IMR-90 (cell line): ENCODE results near the gene CGNL1. TPM values are rescaled to one million over a fixed set of nuclear protein-coding genes. Genes with fewer than 3 reads are reported as not detected.

Experiments
- ATAC-seq: fragments of 200-7000 bp; cut with Tn5 transposase; 2 replicates; pipeline ENCODE4 v1.9.1; 2020; ENCODE audit warnings: low read depth, mild to moderate bottlenecking, moderate library complexity
- BruUV-seq: library from RNA; stranded (reverse); fragments of 400-500 nt; replicated peaks from 2 replicates; lab custom pipeline; 2021; lab: Mats Ljungman, UMichigan
- CTCF ChIA-PET: fragments of 300-600 bp; formaldehyde crosslinking; extraction: SDS; loops from one replicate; lab custom pipeline; 2021; ENCODE audit warnings: antibody characterized with exemption; lab: Yijun Ruan, JAX
- POLR2A ChIA-PET: fragments of 300-600 bp; sonication (Branson Sonifier 250); formaldehyde crosslinking; loops from one replicate; lab custom pipeline; 2022; ENCODE audit warnings: antibody characterized with exemption; ENCODE audit not compliant: unreplicated experiment; lab: Charles Lee
- DNase-seq: peaks from one replicate; pipeline ENCODE4 v3.0.0; 2013
- H2AFZ ChIP-seq: replicated peaks from 2 replicates; pipeline ENCODE3; 2013; ENCODE audit warnings: low read length, mild to moderate bottlenecking; ENCODE audit not compliant: poor library complexity
- H2AK5ac ChIP-seq: 2 replicates; pipeline ENCODE4 v1.6.1; 2013; ENCODE audit warnings: low read depth, low read length, inconsistent platforms
- H2AK9ac ChIP-seq: replicated peaks from 2 replicates; pipeline ENCODE3; 2013; ENCODE audit warnings: mild to moderate bottlenecking, low read depth, low read length, moderate library complexity; ENCODE audit not compliant: poor library complexity
- H2BK120ac ChIP-seq: 2 replicates; pipeline ENCODE4 v1.6.1; 2013; ENCODE audit warnings: low read depth, low read length, inconsistent platforms
- H2BK15ac ChIP-seq: 3 replicates; pipeline ENCODE4 v1.6.1; 2013; ENCODE audit warnings: low read depth, low read length, inconsistent platforms
- H2BK20ac ChIP-seq: 2 replicates; pipeline ENCODE4 v1.6.1; 2013; ENCODE audit warnings: low read depth, mild to moderate bottlenecking, inconsistent platforms, low read length, moderate library complexity
- H2BK5ac ChIP-seq: 2 replicates; pipeline ENCODE4 v1.6.1; 2013; ENCODE audit warnings: mild to moderate bottlenecking, low read depth, low read length, inconsistent platforms; ENCODE audit not compliant: poor library complexity, severe bottlenecking
- H3K14ac ChIP-seq: replicated peaks from 2 replicates; pipeline ENCODE4 v1.6.1; 2013; ENCODE audit warnings: low read depth, low read length, inconsistent platforms
- H3K18ac ChIP-seq: 2 replicates; pipeline ENCODE4 v1.6.1; 2013; ENCODE audit warnings: low read depth, low read length, control low read depth
- H3K23ac ChIP-seq: 2 replicates; pipeline ENCODE4 v1.6.1; 2013; ENCODE audit warnings: low read depth, low read length, inconsistent platforms
- H3K27ac ChIP-seq: 2 replicates; pipeline ENCODE4 v1.5.1; 2013; ENCODE audit warnings: mild to moderate bottlenecking, control low read depth, low read length; ENCODE audit not compliant: insufficient read depth
- H3K27me3 ChIP-seq: 2 replicates; pipeline ENCODE4 v1.6.1; 2013; ENCODE audit warnings: low read length; ENCODE audit not compliant: control insufficient read depth, insufficient read depth
- H3K36me3 ChIP-seq: 2 replicates; pipeline ENCODE4 v1.6.1; 2013; ENCODE audit warnings: low read length, mixed read lengths; ENCODE audit not compliant: control insufficient read depth, insufficient read depth
- H3K4ac ChIP-seq: 2 replicates; pipeline ENCODE4 v1.6.1; 2013; ENCODE audit warnings: low read depth, low read length, inconsistent platforms
- H3K4me1 ChIP-seq: 2 replicates; pipeline ENCODE4 v1.6.1; 2013; ENCODE audit warnings: low read length, mixed read lengths; ENCODE audit not compliant: control insufficient read depth, insufficient read depth
- H3K4me2 ChIP-seq: 2 replicates; pipeline ENCODE4 v1.6.1; 2013; ENCODE audit warnings: low read depth, mild to moderate bottlenecking, control low read depth, low read length, moderate library complexity
- H3K4me3 ChIP-seq: 2 replicates; pipeline ENCODE4 v1.5.1; 2013; ENCODE audit warnings: low read depth, mild to moderate bottlenecking, control low read depth, low read length, moderate library complexity; ENCODE audit not compliant: insufficient read depth
- H3K56ac ChIP-seq: 2 replicates; pipeline ENCODE4 v1.6.1; 2013; ENCODE audit warnings: low read length, inconsistent platforms; ENCODE audit not compliant: insufficient read depth; ENCODE audit errors: extremely low read depth
- H3K79me1 ChIP-seq, 2 experiments: 2 replicates each; pipeline ENCODE4 v1.6.1; 2013; ENCODE audit warnings: low read length in 2 of 2, inconsistent platforms in 1 of 2, low read depth in 1 of 2
- H3K9ac ChIP-seq: 2 replicates; pipeline ENCODE4 v1.6.1; 2013; ENCODE audit warnings: low read depth, low read length, control low read depth
- H3K9me1 ChIP-seq: 2 replicates; pipeline ENCODE4 v1.6.1; 2013; ENCODE audit warnings: low read length, inconsistent platforms; ENCODE audit not compliant: insufficient read depth
- H3K9me3 ChIP-seq: 2 replicates; pipeline ENCODE4 v1.6.1; 2013; ENCODE audit warnings: low read length; ENCODE audit not compliant: control insufficient read depth, insufficient read depth
- H4K20me1 ChIP-seq: 2 replicates; pipeline ENCODE4 v1.6.1; 2013; ENCODE audit warnings: low read length, inconsistent platforms; ENCODE audit not compliant: insufficient read depth
- H4K5ac ChIP-seq: 2 replicates; pipeline ENCODE4 v1.6.1; 2013; ENCODE audit warnings: mild to moderate bottlenecking, low read depth, low read length, control low read depth
- H4K8ac ChIP-seq, 2 experiments: 2 replicates each; pipeline ENCODE4 v1.6.1; 2013; ENCODE audit warnings: low read depth in 2 of 2, low read length in 2 of 2, control low read depth in 1 of 2, inconsistent platforms in 1 of 2
- H4K91ac ChIP-seq: 2 replicates; pipeline ENCODE4 v1.6.1; 2013; ENCODE audit warnings: low read depth, low read length, inconsistent platforms; ENCODE audit not compliant: insufficient read depth
- BHLHE40 ChIP-seq: fragments of 150-350 bp; IDR thresholded peaks from 2 replicates; pipeline ENCODE4 v1.6.1; 2016; ENCODE audit warnings: mild to moderate bottlenecking, low read depth, low read length
- CHD1 ChIP-seq: IDR thresholded peaks from 2 replicates; pipeline ENCODE4 v1.6.1; 2012; ENCODE audit warnings: low read depth, low read length, improper control_type of control experiment
- FOS ChIP-seq: fragments of 150-350 bp; IDR thresholded peaks from 2 replicates; pipeline ENCODE4 v1.6.1; 2016; ENCODE audit warnings: low read depth, low read length
- MAFK ChIP-seq: IDR thresholded peaks from 2 replicates; pipeline ENCODE4 v1.6.1; 2012; ENCODE audit warnings: low read depth, low read length, improper control_type of control experiment
- MAZ ChIP-seq: IDR thresholded peaks from 2 replicates; pipeline ENCODE4 v1.6.1; 2012; ENCODE audit warnings: low read depth, mild to moderate bottlenecking, low read length, improper control_type of control experiment, moderate library complexity, borderline replicate concordance
- NFE2L2 ChIP-seq: fragments of 150-350 bp; IDR thresholded peaks from 2 replicates; pipeline ENCODE4 v1.6.1; 2016; ENCODE audit warnings: low read depth, mild to moderate bottlenecking, low read length
- POLR2A ChIP-seq: IDR thresholded peaks from 2 replicates; pipeline ENCODE4 v1.6.1; 2012; ENCODE audit warnings: mild to moderate bottlenecking, low read depth, low read length
- RAD21 ChIP-seq: IDR thresholded peaks from 2 replicates; pipeline ENCODE4 v1.6.1; 2012; ENCODE audit warnings: low read length, improper control_type of control experiment
- RFX5 ChIP-seq: IDR thresholded peaks from 2 replicates; pipeline ENCODE4 v1.8.0; 2012; ENCODE audit warnings: low read depth, mild to moderate bottlenecking, low read length, moderate library complexity
- SMC3 ChIP-seq: fragments of 150-350 bp; IDR thresholded peaks from 2 replicates; pipeline ENCODE4 v1.6.1; 2016; ENCODE audit warnings: low read depth, mild to moderate bottlenecking, antibody characterized with exemption, low read length, moderate library complexity
- WGBS, 2 experiments: methylation state at CpG; one replicate each; pipeline versions ENCODE4 v1.1.5 to v1.1.7; 2013; ENCODE audit warnings: missing lambda C conversion rate in 2 of 2; ENCODE audit not compliant: insufficient read length in 1 of 2; ENCODE audit errors: extremely low coverage in 2 of 2; 5-methylcytosine and 5-hydroxymethylcytosine counted together
- dilution Hi-C: fragments of 300-500 bp; cut with HindIII; formaldehyde crosslinking; loops from one replicate; pipeline ENCODE4 v1.14.3; 2018; ENCODE audit warnings: low sequenced_read_pairs; ENCODE audit not compliant: unreplicated experiment
- in situ Hi-C: fragments of 300-500 bp; cut with MboI; formaldehyde crosslinking; loops from 3 replicates; pipeline ENCODE4 v1.14.3; 2019; ENCODE audit warnings: low sequenced_read_pairs, inconsistent platforms, mixed read lengths
- intact Hi-C: fragments of 100-400 bp; cut with micrococcal nuclease; formaldehyde crosslinking; loops from 2 replicates; pipeline ENCODE4 v1.10.0; 2022
- polyA plus RNA-seq, 3 experiments: library from polyadenylated mRNA; depleted of rRNA; stranded (reverse); fragments of >200 nt; gene quantifications; 2 replicates each; pipeline ENCODE4 v1.2.3, GENCODE V29; 2012; ENCODE audit warnings: low replicate concordance in 1 of 3
- total RNA-seq: library from RNA; depleted of rRNA; stranded (reverse); fragments of >200 nt; gene quantifications from 2 replicates; pipeline ENCODE4 v1.2.3, GENCODE V29; 2012
- TF ChIP-seq, protein P1 (sequence below): fragments of 150-350 bp; IDR thresholded peaks from 2 replicates; pipeline ENCODE4 v1.6.1; 2016; ENCODE audit warnings: low read depth, mild to moderate bottlenecking, low read length, moderate library complexity, borderline replicate concordance
- TF ChIP-seq, protein P2 (sequence below): fragments of 150-350 bp; IDR thresholded peaks from 2 replicates; pipeline ENCODE4 v1.6.1; 2017; ENCODE audit warnings: mild to moderate bottlenecking, antibody characterized with exemption, low read length, low read depth

CGNL1 gene
- total and polyA plus RNA-seq, 2 of the 4 experiments (the other 2 are of a cell fraction), result 0.07 to 0.18 TPM

- ATAC-seq, result no peak
- dilution Hi-C loops, result loop anchor here (25.0 kb wide), 1 partner anchor 197 kb away; no protein-coding TSS in a partner anchor
Observed at GRCh38 chr15:57534281-57534680, 158.0 kb downstream of the CGNL1 start.

More at GRCh38 chr15:57534281-57534680, 158.0 kb downstream of the CGNL1 start:
- Histone ChIP-seq H3K79me1 (no peaks in the 10 kb centered on the region), H2AK5ac (no peak overlapping the region), H4K5ac (no peak overlapping the region), H3K4ac (no peak overlapping the region), H3K27ac (no peak overlapping the region), H2BK15ac (no peak overlapping the region), H3K14ac (no peak overlapping the region), H3K9me1 (no peaks in the 10 kb centered on the region), H2BK20ac (no peak overlapping the region), H3K4me3 (no peak overlapping the region), H4K91ac (no peak overlapping the region), H3K4me1 (no peaks in the 10 kb centered on the region), H3K56ac (no peak overlapping the region), H3K23ac (no peak overlapping the region), H3K36me3 (no peaks in the 10 kb centered on the region), H3K9me3 (no peaks in the 10 kb centered on the region), H3K18ac (no peak overlapping the region), H2AFZ (no peak overlapping the region), H2BK120ac (no peak overlapping the region), H4K8ac (no peak overlapping the region), H2BK5ac (no peak overlapping the region), H3K9ac (no peak overlapping the region), H2AK9ac (no peak overlapping the region), H3K4me2 (no peak overlapping the region), H3K27me3 (peaks cover 27% of the 10 kb centered on the region), H4K20me1 (no peaks in the 10 kb centered on the region)
- ChIA-PET CTCF (interaction anchor here (2.1 to 2.9 kb wide), 2 partner anchors 8 to 193 kb away, joined by 6 to 12 read pairs; no protein-coding TSS in a partner anchor), POLR2A (no interaction called here)
- intact Hi-C loops, result no loop called here
- no TSS peak for BruUV-seq
- in situ Hi-C loops, result loop anchor here (10.0 to 25.0 kb wide), 3 partner anchors 389 to 722 kb away; partner anchors contain the start of gene TCF12
- WGBS, 2 experiments, result no CpG with 5 or more reads among the region's 6 CpGs
- no peak for DNase-seq
- TF ChIP-seq MAFK (no peak), SMC3 (no peak), RFX5 (no peak), CHD1 (no peak), POLR2A (no peak), BHLHE40 (no peak), MAZ (no peak), RAD21 (no peak), NFE2L2 (no peak), FOS (no peak)
- TF ChIP-seq, protein P1, sequence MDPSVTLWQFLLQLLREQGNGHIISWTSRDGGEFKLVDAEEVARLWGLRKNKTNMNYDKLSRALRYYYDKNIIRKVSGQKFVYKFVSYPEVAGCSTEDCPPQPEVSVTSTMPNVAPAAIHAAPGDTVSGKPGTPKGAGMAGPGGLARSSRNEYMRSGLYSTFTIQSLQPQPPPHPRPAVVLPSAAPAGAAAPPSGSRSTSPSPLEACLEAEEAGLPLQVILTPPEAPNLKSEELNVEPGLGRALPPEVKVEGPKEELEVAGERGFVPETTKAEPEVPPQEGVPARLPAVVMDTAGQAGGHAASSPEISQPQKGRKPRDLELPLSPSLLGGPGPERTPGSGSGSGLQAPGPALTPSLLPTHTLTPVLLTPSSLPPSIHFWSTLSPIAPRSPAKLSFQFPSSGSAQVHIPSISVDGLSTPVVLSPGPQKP, result no peak
- TF ChIP-seq, protein P2, sequence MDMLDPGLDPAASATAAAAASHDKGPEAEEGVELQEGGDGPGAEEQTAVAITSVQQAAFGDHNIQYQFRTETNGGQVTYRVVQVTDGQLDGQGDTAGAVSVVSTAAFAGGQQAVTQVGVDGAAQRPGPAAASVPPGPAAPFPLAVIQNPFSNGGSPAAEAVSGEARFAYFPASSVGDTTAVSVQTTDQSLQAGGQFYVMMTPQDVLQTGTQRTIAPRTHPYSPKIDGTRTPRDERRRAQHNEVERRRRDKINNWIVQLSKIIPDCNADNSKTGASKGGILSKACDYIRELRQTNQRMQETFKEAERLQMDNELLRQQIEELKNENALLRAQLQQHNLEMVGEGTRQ, result no peak
